Measurements from ENCODE around the gene B4GALNT3. TPM values are rescaled to one million over a fixed set of nuclear protein-coding genes. Genes with fewer than 3 reads are reported as not detected.

The B4GALNT3 gene
- total and polyA plus RNA-seq, 2 of the 13 experiments (the other 11 are each of a cell fraction or from before 2014, with no cell fraction given), result 3.2 to 4.4 TPM

DNA sequence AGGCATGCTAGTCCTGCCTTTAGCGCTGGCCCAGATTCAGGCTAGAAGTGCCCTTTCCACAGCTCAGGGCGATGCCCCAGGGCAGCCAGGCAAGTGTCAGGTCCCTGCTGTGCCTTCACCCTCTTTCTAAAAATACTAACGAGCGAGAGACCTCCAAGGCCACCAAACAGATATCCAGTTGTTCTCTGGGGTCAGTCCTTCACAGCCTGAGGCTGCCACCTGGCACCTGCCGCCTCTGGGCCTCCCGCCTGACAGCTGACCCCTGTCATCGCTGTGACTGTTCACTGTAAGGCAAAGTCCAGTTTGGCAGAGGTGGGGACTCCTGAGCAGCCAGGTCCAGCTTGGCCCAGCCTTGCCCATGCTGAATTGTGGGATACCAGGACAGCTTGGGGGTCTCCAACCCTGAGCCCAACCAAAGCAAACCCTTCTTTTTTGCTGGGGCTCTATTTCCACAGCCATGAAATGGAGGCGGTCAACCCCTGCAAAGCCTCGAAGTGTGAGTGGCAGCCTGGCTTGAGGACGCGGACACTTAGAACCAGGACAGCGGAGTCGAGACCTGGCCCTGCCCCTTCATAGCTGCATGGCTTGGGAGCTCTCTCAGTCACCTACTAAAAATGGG, 123.6 kb downstream of the B4GALNT3 start (continued):
- TF ChIP-seq BRCA1 (CRISPR knock-in tag; IDR thresholded peaks at IDR 0.05) (no peak), ZKSCAN5 (CRISPR knock-in tag; IDR thresholded peaks at IDR 0.05) (no peak), ZNF281 (CRISPR knock-in tag; IDR thresholded peaks at IDR 0.05; ENCODE audit: borderline replicate concordance) (peak; percentile 34; the same call in 1 of the 2 replicates), FIP1L1 (IDR thresholded peaks at IDR 0.05; ENCODE audit: borderline replicate concordance, insufficient read depth, low read depth, low read length) (no peak), SIN3B (IDR thresholded peaks at IDR 0.05; ENCODE audit: low read length) (no peak), ZFP36L1 (CRISPR knock-in tag; IDR thresholded peaks at IDR 0.05) (0 out of 2 replicates have a peak, but pooled peaks have one; percentile 75), SRSF9 (IDR thresholded peaks at IDR 0.05; ENCODE audit: borderline replicate concordance, insufficient read depth, low read depth, low read length, poor library complexity, severe bottlenecking) (no peak), FOXP4 (CRISPR knock-in tag; IDR thresholded peaks at IDR 0.05) (peak; percentile 79; the same call in 1 of the 2 replicates), ZNF430 (CRISPR knock-in tag; IDR thresholded peaks at IDR 0.05) (peak; percentile 92), RBM39 (IDR thresholded peaks at IDR 0.05; ENCODE audit: low read depth, low read length, poor library complexity, severe bottlenecking) (no peak), TEAD2 (CRISPR knock-in tag; IDR thresholded peaks at IDR 0.05) (no peak), ZFP36L2 (CRISPR knock-in tag; IDR thresholded peaks at IDR 0.05) (no peak), ATF2 (CRISPR knock-in tag; IDR thresholded peaks at IDR 0.05) (0 out of 2 replicates have a peak, but pooled peaks have one; percentile 59), ZNF782 (CRISPR knock-in tag; IDR thresholded peaks at IDR 0.05; ENCODE audit: borderline replicate concordance) (no peak)
- TF ChIP-seq, protein P1, sequence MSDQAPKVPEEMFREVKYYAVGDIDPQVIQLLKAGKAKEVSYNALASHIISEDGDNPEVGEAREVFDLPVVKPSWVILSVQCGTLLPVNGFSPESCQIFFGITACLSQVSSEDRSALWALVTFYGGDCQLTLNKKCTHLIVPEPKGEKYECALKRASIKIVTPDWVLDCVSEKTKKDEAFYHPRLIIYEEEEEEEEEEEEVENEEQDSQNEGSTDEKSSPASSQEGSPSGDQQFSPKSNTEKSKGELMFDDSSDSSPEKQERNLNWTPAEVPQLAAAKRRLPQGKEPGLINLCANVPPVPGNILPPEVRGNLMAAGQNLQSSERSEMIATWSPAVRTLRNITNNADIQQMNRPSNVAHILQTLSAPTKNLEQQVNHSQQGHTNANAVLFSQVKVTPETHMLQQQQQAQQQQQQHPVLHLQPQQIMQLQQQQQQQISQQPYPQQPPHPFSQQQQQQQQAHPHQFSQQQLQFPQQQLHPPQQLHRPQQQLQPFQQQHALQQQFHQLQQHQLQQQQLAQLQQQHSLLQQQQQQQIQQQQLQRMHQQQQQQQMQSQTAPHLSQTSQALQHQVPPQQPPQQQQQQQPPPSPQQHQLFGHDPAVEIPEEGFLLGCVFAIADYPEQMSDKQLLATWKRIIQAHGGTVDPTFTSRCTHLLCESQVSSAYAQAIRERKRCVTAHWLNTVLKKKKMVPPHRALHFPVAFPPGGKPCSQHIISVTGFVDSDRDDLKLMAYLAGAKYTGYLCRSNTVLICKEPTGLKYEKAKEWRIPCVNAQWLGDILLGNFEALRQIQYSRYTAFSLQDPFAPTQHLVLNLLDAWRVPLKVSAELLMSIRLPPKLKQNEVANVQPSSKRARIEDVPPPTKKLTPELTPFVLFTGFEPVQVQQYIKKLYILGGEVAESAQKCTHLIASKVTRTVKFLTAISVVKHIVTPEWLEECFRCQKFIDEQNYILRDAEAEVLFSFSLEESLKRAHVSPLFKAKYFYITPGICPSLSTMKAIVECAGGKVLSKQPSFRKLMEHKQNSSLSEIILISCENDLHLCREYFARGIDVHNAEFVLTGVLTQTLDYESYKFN (CRISPR knock-in tag; conservative IDR thresholded peaks at IDR 0.05), result peak; percentile 96
- TF ChIP-seq, protein P2, sequence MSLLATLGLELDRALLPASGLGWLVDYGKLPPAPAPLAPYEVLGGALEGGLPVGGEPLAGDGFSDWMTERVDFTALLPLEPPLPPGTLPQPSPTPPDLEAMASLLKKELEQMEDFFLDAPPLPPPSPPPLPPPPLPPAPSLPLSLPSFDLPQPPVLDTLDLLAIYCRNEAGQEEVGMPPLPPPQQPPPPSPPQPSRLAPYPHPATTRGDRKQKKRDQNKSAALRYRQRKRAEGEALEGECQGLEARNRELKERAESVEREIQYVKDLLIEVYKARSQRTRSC (CRISPR knock-in tag; IDR thresholded peaks at IDR 0.05; ENCODE audit: low read depth), result no peak
- TF ChIP-seq, protein P3, sequence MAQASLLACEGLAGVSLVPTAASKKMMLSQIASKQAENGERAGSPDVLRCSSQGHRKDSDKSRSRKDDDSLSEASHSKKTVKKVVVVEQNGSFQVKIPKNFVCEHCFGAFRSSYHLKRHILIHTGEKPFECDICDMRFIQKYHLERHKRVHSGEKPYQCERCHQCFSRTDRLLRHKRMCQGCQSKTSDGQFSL (CRISPR knock-in tag; IDR thresholded peaks at IDR 0.05), result no peak
